GM21529 (cell line): Measurements from ENCODE around the gene FGA.

Experiments used
- ATAC-seq: cut with Tn5 transposase; IDR thresholded peaks from one replicate; pipeline ENCODE4 v1.9.1; 2021; ENCODE audit not compliant: unreplicated experiment

Gene FGA

GRCh38 chr4:154583230-154583629 lies 7.3 kb downstream of the FGA start:
- no peak for ATAC-seq

- no peak for ATAC-seq
Measured at GRCh38 chr4:154582723-154583122, 7.8 kb downstream of the FGA start.

- no peak for ATAC-seq
Measured at GRCh38 chr4:154579927-154580326, 10.6 kb downstream of the FGA start.

- ATAC-seq = no peak
Measured at GRCh38 chr4:154578919-154579318, 11.6 kb downstream of the FGA start.

GRCh38 chr4:154577324-154577723 lies 13.2 kb downstream of the FGA start:
- no peak for ATAC-seq

GRCh38 chr4:154574311-154574710 lies 16.2 kb downstream of the FGA start:
- no peak for ATAC-seq

GRCh38 chr4:154573190-154573870 lies 17.2 kb downstream of the FGA start:
- ATAC-seq = no peak

GRCh38 chr4:154569584-154569983 lies 21.0 kb downstream of the FGA start:
- ATAC-seq = no peak

- no peak for ATAC-seq
Measured at GRCh38 chr4:154569028-154569427, 21.5 kb downstream of the FGA start.

GRCh38 chr4:154566639-154567204 lies 23.8 kb downstream of the FGA start:
- no peak for ATAC-seq

GRCh38 chr4:154565704-154566103 lies 24.8 kb downstream of the FGA start:
- ATAC-seq = no peak

- no peak for ATAC-seq
Measured at GRCh38 chr4:154564311-154564710, 26.2 kb downstream of the FGA start.

- no peak for ATAC-seq
Measured at GRCh38 chr4:154562697-154563254, 27.8 kb downstream of the FGA start, which contains the start of gene FGB. TSS of gene FGB (plus strand) at chr4:154563011. CDS start at chr4:154563019, 8 bp downstream.

- ATAC-seq = no peak
Measured at GRCh38 chr4:154560824-154561231, 29.7 kb downstream of the FGA start.

GRCh38 chr4:154560419-154560801 lies 30.1 kb downstream of the FGA start:
- ATAC-seq = no peak

GRCh38 chr4:154559494-154560418 lies 30.8 kb downstream of the FGA start:
- peak; percentile 92 for ATAC-seq

GRCh38 chr4:154559141-154559493 lies 31.4 kb downstream of the FGA start:
- ATAC-seq = peak; percentile 17

GRCh38 chr4:154551872-154552686 lies 38.5 kb downstream of the FGA start:
- ATAC-seq = peak; percentile 50

- ATAC-seq = peak; percentile 97
Measured at GRCh38 chr4:154549894-154550790, 40.4 kb downstream of the FGA start, which contains the start of gene PLRG1. TSS of gene PLRG1 (minus strand) at chr4:154550400. CDS start at chr4:154550308, 92 bp downstream.

- ATAC-seq = no peak
Measured at GRCh38 chr4:154545689-154546088, 44.9 kb downstream of the FGA start.
